HepG2 (cell line): Measurements from ENCODE around the gene GABRB3. TPM values are rescaled to one million over a fixed set of nuclear protein-coding genes. Genes with fewer than 3 reads are reported as not detected.

Source experiments
- AKNA ChIP-seq: sonication (generic); formaldehyde crosslinking; IDR thresholded peaks from 2 replicates; pipeline ENCODE4 v1.4.0; 2020; ENCODE audit warnings: missing genetic modification reagents, borderline replicate concordance
- SP140L ChIP-seq: sonication (generic); formaldehyde crosslinking; IDR thresholded peaks from 2 replicates; pipeline ENCODE4 v1.4.0; 2020; ENCODE audit warnings: missing genetic modification reagents, borderline replicate concordance
- SRSF9 ChIP-seq: fragments of 200-400 bp; formaldehyde crosslinking; IDR thresholded peaks from 2 replicates; pipeline ENCODE4 v1.6.1; 2018; ENCODE audit warnings: borderline replicate concordance, mild to moderate bottlenecking, low read depth, low read length; ENCODE audit not compliant: insufficient read depth, poor library complexity, severe bottlenecking
- USF2 ChIP-seq, 2 experiments: sonication (generic) in 1 of 2; formaldehyde crosslinking in 1 of 2; IDR thresholded peaks; 2 replicates each; pipeline versions ENCODE4 v1.5.1 to v1.6.1; 2011 to 2020; ENCODE audit warnings: borderline replicate concordance in 1 of 2, low read depth in 1 of 2, low read length in 1 of 2, mild to moderate bottlenecking in 1 of 2, missing genetic modification reagents in 1 of 2, moderate library complexity in 1 of 2
- XRCC5 ChIP-seq: fragments of 200-400 bp; formaldehyde crosslinking; optimal IDR thresholded peaks from 2 replicates; pipeline ENCODE3; 2017; ENCODE audit warnings: mild to moderate bottlenecking, low read length
- ZIK1 ChIP-seq: sonication (generic); formaldehyde crosslinking; IDR thresholded peaks from 2 replicates; pipeline ENCODE4 v1.5.0; 2020; ENCODE audit warnings: mild to moderate bottlenecking, low read depth, missing genetic modification reagents, borderline replicate concordance
- ZNF441 ChIP-seq: sonication (generic); formaldehyde crosslinking; IDR thresholded peaks from 2 replicates; pipeline ENCODE4 v1.7.0; 2021; ENCODE audit warnings: missing genetic modification reagents, borderline replicate concordance
- polyA plus RNA-seq, 8 experiments: library from polyadenylated mRNA; depleted of rRNA in 3 of 8; stranded (reverse) in 7 of 8; unstranded in 1 of 8; fragments of >200 nt; fragmentation: Illumina TruSeq in 4 of 8; extraction: Trizol in 4 of 8; gene quantifications; 2 replicates each; pipeline versions ENCODE4 v1.2.1 to v1.2.3, GENCODE V29; 2011 to 2016; ENCODE audit warnings: low read depth in 4 of 8, missing spikeins in 1 of 8, mixed read lengths in 1 of 8; ENCODE audit not compliant: insufficient read depth in 1 of 8
- total RNA-seq, 5 experiments: library from RNA; depleted of rRNA; stranded (reverse); fragments of >200 nt; fragmentation: Illumina TruSeq; extraction: Trizol; gene quantifications; 2 replicates each; pipeline ENCODE4 v1.2.3, GENCODE V29; 2016; ENCODE audit warnings: low read depth in 1 of 5

Gene GABRB3
- total and polyA plus RNA-seq, 2 of the 13 experiments (the other 11 are each of a cell fraction or from before 2014, with no cell fraction given) = not detected

DNA sequence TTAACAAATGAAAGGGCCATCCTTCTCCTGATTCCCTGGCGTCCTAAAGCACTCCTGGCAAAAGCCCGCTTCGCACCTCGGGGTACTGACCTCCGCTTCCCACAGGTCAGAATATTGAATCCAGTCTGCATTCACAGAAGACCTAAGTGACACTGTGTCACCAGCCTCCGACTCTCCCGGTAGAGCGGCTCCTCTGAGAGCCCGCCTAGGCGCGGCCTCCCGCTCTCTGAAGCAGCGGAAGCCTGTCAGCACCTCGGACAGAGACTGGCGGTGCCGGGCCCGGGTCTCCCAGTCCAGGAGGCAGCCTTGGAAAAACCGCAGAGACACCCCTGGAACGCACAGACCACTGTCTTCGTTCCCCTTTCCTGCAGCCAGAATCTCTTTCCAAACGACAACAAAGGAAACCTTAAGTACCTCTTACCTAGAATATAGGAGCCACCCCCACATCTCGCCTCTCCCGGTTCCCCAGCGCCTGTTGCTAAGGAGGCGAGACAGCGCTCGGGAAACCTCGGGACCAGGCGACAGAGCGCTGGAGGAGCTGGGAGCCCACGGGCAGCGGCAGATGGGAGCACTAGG, 1.2 kb downstream of the GABRB3 start (continued):
- TF ChIP-seq AKNA (CRISPR knock-in tag) = 0 out of 2 replicates have a peak, but pooled peaks have one; percentile 23
- no peak for TF ChIP-seq ZIK1 (CRISPR knock-in tag)
- TF ChIP-seq SP140L (CRISPR knock-in tag) = 0 out of 2 replicates have a peak, but pooled peaks have one; percentile 57
- no peak for TF ChIP-seq XRCC5
- TF ChIP-seq SRSF9 = no peak
- no peak for TF ChIP-seq USF2 (IDR thresholded peaks at IDR 0.05; ENCODE audit: low read depth, low read length)
- no peak for TF ChIP-seq USF2 (CRISPR knock-in tag; IDR thresholded peaks at IDR 0.05; ENCODE audit: borderline replicate concordance)
- peak; percentile 89; the same call in 1 of the 2 replicates for TF ChIP-seq ZNF441 (CRISPR knock-in tag)
